Stimulated activated CD4-positive, alpha-beta T cell treated with anti-CD3 and anti-CD28 coated beads, Interleukin-2, amount 100 ng/mL, for 24 hours (primary cell): Measurements from ENCODE around the gene HYDIN.
"Not testable (repeated sequence)": the region's sequence is repeated elsewhere in the genome, so short reads cannot be mapped to it uniquely, and the experiment has no call there.

Experiments
- DNase-seq, 2 donors: peaks; one replicate each; pipeline ENCODE4 v3.0.0-alpha.2; 2020

Gene HYDIN

GRCh38 chr16:70822734-70823133, 407.8 kb downstream of the HYDIN start:
- not testable (repeated sequence) for DNase-seq

DNA sequence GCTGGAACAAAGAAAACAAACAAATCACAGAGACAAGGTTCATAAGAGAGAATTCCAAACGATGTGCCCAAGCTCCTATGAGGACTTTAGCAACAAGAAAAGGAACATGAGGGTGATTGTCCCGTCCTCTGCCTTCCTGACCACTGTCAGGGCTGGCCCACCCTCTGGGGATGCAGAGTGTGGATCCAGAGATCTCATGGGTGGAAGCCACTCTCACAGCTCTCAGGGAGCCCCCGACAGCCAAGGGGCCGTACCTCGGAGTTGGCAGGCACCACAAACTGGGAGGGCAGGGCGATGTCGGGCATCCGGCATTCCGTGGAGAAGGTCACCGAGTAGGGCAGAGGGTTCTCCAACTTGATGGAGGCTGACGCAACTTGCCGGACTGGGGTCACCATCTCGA, 412.4 kb downstream of the HYDIN start:
- not testable (repeated sequence) for DNase-seq

DNA sequence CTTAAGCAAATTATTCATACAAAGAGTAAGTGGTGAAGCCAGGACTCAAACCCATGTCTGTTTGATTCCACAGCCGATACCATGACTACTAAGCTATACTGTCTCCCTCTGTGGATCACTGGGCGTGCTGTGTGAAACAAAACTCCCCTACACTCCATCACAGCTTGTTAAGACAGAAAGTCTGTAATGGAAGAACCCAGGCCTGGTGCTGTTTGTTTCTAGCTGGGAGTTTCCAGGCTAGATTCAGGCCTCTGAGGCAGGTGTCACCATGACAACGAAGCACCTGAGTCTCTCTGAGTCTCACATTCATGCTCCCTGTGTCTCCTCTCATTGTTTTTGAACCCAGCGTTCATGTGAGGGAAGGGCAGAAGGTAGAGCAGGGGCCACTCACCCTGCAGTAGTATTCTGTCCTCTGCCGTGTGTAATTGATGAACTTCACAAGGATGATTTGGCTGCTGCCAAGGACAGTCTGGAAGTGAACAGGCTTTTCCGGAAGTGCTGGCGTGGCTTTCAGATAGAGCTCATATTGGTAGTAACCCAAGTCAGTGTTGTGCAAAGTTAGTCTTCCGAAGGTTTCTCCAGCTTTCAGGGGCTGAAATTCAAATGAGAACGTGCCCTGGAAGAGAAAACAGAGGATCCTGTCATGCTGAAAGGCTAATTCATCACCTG, 421.0 kb downstream of the HYDIN start:
- DNase-seq = no peak

DNA sequence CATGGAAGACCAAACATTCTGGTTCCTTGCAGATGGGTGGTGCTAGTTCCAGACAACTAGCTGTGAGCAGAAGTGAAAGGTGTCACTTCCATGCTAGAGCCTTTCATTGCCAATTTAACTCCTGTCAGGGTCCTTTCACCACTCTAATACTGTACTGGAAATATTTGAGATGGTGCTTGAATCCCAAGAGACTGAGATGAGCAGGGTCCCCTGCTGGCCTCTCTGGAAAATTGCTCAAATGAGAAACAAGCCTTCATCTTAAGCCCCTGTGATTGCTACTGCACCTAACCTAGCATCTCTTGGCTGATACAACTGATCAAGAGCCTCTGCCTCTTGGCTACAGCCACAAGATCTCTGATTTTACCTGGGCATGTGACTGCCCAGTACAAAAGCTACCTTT, 422.2 kb downstream of the HYDIN start:
- DNase-seq = no peak

- DNase-seq = no peak
Observed at GRCh38 chr16:70805787-70806186, 424.7 kb downstream of the HYDIN start.

GRCh38 chr16:70805380-70805779, 425.1 kb downstream of the HYDIN start:
- DNase-seq = no peak

DNA sequence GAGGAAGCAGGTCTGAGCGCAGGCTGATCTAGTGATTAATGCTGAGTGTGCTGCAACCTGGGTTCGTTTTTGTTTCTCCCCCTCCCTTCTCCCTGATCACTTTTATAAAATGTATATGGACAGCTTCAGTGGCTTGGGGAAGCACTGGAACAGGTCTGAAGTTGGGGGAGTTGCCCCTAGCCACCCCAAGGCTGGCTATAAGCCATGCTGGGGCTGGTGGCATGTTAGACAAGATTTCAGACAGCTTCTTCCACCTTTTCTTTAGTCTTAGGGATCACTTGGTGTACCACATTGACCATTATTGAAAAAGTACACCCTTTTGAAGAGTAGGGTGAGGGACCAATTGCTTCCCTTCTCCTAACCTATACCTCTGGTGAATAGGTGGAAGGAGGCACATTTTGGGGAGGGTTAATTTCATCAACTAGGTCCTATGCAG, 425.8 kb downstream of the HYDIN start:
- DNase-seq = no peak

DNA sequence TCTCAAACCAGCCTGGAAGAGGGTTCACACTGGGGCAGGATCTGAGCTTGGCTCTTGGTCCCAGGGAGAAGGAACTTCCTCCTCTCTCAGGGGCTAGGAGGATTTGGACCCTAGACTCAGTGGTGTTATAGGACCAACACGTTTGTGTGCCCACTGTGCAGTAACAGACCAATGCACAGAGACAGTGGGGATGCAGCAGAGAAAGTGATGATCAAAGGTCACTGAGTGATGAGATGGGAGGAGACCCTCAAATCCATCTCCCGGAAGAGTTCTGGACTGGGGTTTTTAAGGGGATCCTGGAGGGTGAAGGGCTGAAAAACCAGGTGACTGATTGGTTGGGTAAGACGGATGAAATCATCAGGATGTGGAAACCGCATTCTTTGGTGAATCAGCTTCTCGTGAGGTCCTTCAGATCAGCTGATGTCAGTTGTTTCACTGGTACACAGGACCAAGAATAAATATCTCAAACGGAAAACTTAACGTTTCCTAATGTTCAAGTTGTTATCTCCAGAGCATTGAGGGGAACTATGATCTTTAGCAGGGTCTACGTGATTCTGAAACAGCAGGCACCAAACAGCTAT, 426.3 kb downstream of the HYDIN start:
- DNase-seq = no peak

DNA sequence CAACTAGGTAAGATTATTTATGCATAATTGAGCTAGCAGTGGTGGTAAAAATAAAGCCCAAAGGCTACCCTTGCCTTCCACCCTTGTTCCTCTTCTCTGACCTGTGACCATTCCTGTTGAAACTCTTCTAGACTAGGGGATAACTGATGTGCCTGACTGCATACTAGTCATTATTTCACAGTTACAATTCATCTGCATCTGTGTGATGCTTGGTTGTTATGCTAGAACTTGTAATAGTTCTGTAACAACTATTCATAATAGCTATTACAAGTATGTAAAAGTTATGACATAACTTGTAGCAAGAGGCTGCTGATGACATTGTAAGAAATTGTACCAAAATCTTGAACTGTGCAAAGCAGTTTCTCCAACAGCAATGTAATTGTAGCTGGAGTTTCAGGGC, 427.2 kb downstream of the HYDIN start:
- DNase-seq = no peak

- DNase-seq = no peak
Observed at GRCh38 chr16:70801611-70802010, 428.9 kb downstream of the HYDIN start.

DNA sequence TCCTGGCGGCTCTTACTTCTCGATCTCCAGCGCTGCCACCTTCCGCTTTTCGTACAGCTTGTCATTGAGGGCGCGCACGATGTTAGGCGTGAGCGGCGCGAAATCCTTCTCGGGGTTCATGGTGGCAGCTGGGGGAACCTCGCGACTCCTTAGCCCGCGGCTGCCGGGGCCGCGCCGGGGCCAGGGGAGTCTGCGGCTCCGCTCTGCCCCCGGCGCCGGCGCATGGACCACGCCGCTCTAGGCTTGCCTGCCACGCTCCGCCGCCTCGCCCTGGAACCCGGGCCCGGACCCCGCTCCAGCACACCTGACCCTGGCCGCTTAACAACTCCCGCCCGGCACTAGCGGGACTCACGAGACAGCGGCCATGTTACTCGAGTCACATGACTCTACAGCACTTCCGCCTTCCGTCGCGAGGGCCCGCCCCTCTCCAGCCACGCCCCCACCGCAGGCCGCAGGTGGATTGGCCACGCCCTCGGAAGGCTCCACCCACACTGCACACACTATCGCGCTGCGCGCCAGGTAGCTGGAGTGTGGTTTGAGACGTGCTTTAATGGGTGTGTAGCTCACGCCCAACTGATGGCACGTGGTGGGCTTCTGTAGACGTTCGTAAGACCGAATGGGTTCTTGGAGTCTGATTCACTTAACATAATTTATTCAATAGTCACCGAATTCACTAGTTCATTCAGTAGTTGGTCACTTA, 429.6 kb downstream of the HYDIN start, which contains the start of gene VAC14:
Gene VAC14, minus strand, starts transcription at position 378 of the 700 bp plus-strand sequence. Its CDS starts 258 bp downstream, at position 120.
- peak; percentile 98 for DNase-seq

DNA sequence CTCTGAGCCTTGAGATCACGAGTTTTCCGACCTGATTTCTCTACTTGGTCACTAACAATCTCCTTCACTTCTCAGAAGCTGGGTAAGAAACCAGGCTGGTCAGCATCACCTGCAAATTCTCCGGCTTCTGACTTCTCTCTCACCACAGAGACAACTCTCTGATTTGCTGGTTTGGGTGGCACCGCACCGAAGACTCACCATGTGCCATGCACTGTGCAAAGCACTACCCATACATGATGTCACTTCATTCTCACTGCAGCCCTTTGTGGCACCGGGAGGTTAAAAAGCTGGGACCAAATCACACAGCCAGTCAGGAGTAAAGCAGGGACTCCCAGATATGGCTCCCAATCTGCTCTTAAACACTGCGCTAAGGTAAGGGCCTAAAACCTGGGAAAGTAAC, 430.2 kb downstream of the HYDIN start:
- peak in 1 of 2 donors; percentile 6 for DNase-seq

DNA sequence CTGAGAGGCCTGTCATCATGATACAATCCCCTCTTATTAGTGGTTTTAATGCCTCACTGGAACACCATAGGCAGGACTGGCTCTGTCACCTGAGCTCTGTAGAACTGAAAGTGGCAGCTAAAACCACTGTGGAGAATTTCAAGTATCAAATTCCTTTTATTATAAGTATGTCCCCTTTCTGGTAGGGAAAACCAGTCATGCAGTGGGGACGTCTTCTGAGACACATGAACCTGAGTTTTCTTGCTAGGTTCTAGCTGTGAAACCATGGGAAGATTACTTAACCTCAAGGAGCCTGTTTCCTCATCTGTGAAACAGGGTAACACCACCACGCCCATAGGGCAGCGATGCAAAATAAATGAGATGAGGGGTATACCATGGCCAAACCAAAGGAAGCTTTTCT, 434.2 kb downstream of the HYDIN start:
- no peak for DNase-seq

- DNase-seq = no peak
Observed at GRCh38 chr16:70795296-70795912, 435.1 kb downstream of the HYDIN start.

DNA sequence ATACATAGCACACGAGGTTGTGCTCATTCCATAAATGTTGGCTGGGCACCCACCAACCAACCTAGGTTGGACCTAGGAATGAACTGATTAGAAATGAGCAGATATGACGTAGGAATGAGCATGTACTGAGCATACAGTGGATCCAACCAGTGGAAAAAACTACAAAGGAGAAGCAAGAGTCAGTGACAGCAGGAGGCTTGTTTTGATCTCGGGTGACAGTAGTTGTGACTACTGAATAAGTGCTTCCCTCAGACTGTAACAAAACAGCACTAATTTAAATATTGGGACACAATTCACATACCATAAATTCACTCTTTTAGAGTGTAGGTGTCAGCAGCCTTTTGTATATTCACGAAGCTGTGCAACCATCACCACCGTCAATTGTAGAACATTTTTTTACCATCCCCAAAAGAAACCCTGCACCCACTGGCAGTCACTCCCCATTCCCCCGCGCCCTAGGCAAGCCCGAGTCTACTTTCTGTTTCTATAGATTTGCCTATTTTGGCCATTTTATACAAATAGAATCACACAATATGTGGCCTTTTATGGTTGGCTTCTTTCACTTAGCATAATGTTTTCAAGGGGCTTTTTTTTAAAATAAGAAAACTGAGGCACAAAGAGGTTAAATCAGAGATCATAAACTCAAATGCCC, 436.5 kb downstream of the HYDIN start:
- DNase-seq = no peak

DNA sequence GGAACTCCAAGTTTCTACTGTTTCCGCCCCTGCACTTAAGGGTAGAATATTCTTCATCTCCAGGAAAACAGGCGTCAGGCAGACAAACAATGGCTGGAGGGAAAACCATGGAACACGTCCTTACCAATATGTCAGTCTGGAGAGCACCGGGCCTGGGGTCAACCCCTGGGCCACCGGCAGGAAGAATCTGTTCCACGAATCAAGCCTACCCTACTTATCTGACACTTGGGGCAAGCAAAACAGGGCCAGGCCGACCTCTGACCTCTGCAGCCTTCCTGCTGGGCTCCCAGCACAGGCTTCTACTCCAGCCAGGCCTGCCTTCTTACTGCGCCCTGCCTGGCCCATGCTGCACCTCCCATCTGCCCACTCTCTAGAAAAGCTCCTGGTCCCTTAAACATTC, 439.7 kb downstream of the HYDIN start:
- DNase-seq = no peak

DNA sequence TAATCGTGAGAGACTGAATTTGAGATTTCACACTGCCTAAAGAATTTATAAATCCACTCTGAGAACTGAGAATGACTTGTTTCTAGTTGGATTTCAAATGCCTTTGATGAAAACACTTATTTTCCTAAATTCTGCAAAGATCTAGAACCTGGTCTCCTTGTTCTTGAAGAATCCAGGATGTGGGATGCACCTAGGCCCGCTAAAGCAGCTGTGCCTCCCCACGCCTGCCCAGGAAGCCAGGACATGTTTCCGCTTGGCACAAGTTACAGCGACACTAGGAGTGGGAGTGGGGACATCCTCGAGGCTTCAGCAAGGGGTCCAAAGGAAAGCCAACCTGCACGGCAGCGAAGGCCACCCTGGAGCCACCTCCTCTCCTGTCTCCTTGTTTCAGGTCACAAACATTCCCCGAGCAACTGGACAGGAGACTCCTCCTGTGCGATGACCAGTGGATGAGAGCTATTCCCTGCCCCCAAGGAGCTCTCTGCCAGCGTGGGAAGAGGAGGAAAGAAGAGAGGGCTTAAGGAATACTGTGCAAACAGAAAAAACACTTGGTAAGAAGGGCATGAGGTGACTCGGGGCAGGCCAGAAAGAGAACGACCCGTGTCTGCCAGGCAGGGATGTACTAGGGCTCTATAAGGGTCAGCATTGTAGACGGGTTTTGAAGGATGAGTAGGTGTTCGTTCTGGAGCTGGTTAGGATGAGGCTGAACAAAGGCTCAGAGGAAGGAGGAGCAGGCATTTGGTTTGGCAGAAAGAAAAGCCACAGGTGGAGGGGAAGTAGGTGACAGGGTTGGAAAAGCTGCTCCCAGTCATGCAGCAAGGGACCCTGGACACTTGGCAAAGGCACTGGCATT, 440.7 kb downstream of the HYDIN start:
- no peak for DNase-seq

DNA sequence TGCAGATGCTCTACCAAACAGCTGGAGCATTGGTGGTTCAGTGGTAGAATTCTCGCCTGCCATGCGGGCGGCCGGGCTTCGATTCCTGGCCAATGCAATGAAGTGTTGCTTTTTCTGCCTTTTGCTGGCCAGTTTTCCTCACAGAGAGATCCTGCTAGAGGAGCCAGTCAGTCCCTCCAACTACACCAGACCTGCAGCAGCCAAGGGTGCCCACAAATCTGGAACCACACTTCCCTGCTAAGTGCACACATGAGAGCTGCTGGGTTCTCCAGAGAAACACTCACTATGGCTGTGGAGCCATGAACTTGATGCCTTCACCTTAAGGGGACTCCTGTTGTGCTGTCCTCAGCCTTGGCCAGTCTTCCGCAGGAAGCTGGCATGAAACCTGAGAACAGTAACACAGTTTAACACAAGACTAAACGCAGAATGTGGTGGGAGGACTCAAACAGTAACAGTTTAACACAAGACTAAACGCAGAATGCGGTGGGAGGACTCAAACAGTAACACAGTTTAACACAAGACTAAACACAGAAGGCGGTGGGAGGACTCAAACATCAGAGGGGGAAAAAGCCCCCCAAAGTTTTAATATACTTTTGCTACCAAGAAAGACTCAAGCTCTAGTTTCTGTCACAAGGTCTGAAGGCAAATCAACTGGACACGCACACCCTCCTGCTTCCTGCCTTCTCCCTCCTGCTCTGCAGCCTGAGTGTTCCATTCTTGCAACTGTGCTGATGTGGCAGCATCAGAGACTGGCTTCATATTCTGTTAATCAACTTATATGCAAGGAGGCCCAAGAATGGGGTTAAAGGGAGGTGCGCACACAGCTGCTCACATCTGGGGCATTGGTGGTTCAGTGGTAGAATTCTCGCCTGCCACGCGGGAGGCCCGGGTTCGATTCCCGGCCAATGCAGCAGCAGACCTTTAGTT, 441.6 kb downstream of the HYDIN start:
- DNase-seq = no peak

DNA sequence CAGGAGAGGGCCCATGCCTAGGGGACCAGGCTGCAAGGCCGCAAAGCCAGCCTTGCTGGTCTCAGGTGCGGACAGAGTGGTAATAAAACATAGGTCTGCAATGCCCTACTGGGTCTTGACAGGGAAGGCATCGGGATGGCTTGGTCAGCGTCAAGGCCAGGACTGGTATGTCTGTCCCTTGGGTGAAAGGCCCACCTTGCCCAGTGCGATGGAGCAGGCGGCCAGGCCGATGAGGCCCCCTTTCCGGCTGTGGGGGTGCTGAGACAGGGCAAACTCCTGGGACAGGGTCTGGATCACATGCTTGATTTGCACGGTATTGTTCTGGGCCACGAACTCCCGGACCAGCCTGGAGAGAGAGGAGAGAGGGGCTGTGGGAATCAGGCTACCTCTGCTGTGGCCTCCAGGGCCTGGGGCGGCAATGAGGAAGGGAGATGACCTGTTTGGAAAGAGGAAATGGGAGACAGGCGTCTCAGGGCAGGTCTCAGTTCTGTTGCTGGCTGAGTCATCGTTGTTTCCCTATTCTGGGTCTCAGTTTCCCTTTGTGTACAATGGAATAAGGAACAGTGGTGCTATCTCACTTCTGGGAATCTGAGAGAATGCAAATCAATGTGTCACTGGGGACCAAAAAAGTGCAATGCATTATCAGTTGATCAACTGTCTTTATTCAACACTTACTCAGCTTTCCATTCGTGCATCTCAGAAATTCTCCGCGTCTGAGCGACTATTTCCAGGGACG, 444.3 kb downstream of the HYDIN start:
- DNase-seq = no peak
